ENCODE results near the gene KRTAP19-3.
"Not testable (repeated sequence)": the region's sequence is repeated elsewhere in the genome, so short reads cannot be mapped to it uniquely, and the experiment has no call there.

KRTAP19-3 gene

DNA sequence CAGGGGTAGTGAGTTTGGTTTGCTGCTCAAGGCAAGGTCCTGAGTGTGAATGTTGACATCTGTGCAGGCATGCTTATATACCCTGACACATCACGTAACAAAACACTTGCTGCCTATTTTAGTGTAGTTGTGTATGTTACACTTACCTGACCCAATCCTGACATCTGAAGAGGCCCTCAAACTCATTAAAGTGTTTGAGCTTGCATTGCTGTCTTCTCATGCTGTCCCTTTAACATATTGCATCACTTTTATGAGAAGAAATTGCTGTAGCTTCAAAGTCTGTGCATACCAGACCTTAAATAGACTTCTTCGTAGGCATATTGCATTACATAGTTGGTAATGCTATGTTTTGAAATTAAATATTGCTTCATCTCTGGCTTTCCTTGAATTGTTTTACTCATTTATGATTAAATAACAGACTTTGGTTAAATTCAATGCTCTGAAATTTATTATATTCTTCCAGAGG is at the start of gene KRTAP19-3:
TSS of gene KRTAP19-3 (minus strand) at position 51 of the 466 bp plus-strand sequence. CDS start 56 bp downstream, outside the sequence.
- DNase-seq = no peak

DNA sequence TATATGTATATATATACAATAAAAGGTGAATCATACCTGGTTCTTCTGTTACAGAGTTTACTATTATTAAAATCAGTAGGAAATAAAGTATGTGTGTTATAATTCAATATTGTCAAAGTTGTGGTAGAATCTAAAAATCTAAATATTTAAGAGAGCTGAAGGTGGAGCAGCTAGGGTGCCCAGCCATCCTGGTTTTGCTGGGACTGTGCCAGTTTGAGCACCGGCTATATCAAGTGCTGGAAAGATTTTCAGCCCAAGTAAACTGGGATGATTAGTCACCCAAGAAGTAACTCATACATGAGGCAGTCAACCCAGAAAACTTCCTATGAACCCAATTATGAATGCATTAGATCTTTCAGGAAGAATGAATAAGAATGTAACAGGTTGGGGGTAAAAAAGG is 27.1 kb upstream of the KRTAP19-3 start:
- no peak for DNase-seq

DNA sequence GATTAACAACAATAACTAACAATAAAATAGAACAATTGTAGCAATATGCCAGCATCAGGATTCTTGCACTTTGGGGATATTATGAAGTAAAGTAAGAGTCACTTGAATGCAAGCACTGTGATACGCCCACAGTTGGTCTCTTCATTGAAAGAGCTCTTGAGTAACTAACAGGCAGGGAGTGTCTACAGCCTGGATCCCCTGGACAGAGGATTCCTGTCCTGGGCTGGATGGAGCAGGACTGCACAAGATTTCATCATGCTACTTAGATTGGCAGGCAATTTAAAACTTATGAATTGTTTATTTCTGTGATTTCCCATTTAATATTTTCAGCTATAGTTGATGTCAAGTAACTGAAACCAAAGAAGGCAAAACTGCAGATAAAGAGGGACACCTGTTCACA is 23.9 kb upstream of the KRTAP19-3 start:
- DNase-seq = no peak

- not testable (repeated sequence) for DNase-seq
Measured at GRCh38 chr21:30505621-30506205, 13.9 kb upstream of the KRTAP19-3 start.

DNA sequence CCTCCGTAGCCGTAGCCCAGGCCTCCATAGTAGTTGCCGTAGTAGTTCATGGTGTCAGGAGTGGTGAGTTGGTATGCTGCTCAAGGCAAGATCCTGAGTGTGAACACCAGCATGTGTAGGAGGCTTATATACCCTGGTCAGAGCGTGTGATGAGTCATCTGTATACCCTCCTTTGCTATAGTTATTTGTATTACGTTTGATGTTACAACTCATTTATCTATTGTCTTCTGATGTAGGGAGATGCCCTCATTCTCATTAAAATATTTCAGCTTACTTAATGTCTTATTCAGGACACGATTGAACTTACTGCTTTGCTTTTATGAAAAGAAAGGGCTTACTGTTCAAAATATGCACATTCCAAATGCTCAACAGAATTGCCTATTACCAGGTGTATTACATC is 10.2 kb upstream of the KRTAP19-3 start, which contains the start of gene KRTAP19-5:
TSS of gene KRTAP19-5 (minus strand) at position 101 of the 400 bp plus-strand sequence. CDS start at position 50, 51 bp downstream.
- no peak for DNase-seq

DNA sequence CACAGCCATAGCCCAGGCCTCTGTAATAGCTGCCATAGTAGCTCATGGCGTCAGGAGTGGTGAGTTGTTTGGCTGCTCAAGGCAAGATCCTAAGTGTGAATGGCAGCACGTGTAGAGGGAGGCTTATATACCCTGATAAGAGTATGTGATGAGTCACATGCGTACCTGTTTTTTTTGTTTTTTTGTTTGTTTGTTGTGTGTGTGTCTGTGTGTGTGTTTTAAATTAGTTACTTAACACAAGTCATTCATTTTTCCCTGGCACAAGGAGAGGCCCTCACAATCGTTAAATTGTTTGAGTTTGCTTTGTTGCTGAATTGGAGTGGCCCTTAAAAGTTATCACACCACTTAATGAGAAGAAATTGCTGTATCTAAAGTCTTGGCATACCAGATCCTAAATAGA is 5.3 kb upstream of the KRTAP19-3 start, which contains the start of gene KRTAP19-4:
TSS of gene KRTAP19-4 (minus strand) at position 101 of the 400 bp plus-strand sequence. CDS start at position 46, 55 bp downstream.
- no peak for DNase-seq

- no peak for DNase-seq
Measured at GRCh38 chr21:30487336-30487735, 4.5 kb downstream of the KRTAP19-3 start, which contains the start of gene KRTAP19-2. TSS of gene KRTAP19-2 (minus strand) at chr21:30487436. CDS start at chr21:30487348, 88 bp downstream.

DNA sequence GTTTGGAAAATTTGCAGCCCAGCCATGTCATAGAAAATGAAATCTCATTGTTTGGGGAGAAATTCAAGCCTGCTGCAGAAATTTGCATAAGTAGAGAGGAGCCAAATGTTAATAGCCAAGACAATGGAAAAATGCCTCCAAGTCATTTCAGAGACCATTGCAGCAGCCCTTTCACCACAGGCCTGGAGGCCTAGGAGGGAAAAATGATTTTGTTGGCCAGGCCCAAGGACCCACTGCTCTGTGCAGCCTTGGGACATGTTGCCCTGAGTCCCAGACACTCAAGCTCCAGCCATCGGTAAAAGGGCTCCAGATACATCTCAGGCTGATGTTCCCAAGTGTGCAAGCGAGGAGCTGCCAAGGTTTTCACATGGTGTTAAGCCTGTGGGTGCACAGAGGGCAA is 5.6 kb downstream of the KRTAP19-3 start:
- no peak for DNase-seq

DNA sequence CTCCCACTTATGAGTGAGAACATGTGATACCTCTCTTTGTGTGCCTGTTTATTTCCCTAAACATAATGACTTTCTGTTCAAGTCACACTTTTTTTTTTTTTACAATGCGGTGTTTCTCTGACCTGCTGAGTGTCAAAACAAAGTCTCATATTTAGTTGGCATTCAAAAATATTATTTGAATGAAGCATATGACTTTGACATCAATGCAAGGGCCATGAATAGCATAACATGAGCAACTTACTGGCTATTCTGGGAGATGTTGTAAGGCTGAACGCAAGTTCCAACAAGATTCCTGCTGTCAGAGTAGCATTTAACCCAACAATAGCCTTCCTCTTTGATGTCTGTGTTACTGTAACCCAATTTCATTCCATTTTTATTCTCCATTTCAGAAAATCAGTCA is 9.7 kb downstream of the KRTAP19-3 start:
- DNase-seq = no peak

GRCh38 chr21:30480145-30480544 is 11.7 kb downstream of the KRTAP19-3 start, which contains the start of gene KRTAP19-1:
TSS of gene KRTAP19-1 (minus strand) at chr21:30480367. CDS start at chr21:30480317, 50 bp downstream.
- DNase-seq = no peak

GRCh38 chr21:30479259-30479658 is 12.6 kb downstream of the KRTAP19-3 start:
- no peak for DNase-seq

DNA sequence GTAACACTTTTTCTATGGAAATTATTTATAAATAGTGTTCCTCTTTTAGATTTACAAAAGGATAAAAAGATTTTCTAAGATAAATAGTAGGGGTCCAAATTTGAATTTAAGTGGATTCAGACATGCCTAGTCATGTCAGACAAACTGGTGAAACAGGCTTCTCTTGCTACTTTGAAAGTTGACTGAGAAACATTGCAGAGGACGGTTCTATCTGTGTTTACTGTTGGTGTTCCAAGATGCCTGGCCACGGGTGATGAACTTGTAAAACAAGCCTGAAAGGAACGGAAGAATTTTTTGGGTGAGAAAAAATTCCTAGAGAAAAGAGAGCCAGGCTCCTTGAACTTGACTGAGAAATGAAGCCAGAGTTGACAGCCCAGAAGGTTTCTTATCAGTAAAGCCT is 13.8 kb downstream of the KRTAP19-3 start:
- DNase-seq = no peak

GRCh38 chr21:30468900-30469714 is 22.7 kb downstream of the KRTAP19-3 start:
- no peak for DNase-seq

- DNase-seq = no peak
Measured at GRCh38 chr21:30463713-30464112, 28.1 kb downstream of the KRTAP19-3 start.

- DNase-seq = no peak
Measured at GRCh38 chr21:30448514-30448913, 43.3 kb downstream of the KRTAP19-3 start.

DNA sequence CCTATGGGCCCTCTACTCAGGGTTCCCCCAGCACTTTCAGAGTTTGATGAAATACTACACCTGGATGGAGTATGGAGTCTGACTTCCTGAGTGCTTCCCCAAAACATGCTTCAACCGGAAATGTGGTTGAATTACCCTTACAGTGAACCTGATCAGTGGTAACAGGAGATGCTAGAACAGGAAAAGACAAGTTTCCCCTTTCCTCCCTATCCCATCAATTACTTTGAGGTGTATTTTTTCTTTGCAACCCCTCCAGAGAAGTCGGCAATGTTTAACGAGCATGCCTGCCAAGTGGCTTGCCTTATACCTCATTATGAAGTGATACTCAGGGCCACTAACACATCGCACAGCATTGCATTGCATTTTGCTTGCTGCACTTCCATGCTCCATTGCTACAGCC is 44.8 kb downstream of the KRTAP19-3 start:
- DNase-seq = no peak

DNA sequence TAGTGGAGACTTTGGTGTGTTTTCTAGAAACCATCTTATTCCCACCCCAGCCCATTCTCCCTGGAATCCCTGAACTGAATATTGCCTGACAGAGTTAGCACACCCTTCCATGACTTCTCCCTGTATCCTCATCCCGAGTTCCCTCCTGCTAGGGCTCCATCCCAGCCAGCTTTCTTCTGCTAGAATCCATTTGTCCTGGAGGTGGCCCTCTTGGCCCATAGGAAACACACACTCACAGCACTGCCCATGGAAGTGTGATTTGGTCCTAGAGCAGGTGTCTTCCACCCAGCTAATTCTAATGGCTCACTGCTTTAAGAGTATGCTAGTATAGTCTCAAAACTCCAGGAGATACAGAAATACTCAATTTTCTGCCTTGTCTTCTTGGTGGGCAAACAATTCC is 47.6 kb downstream of the KRTAP19-3 start:
- DNase-seq = no peak

DNA sequence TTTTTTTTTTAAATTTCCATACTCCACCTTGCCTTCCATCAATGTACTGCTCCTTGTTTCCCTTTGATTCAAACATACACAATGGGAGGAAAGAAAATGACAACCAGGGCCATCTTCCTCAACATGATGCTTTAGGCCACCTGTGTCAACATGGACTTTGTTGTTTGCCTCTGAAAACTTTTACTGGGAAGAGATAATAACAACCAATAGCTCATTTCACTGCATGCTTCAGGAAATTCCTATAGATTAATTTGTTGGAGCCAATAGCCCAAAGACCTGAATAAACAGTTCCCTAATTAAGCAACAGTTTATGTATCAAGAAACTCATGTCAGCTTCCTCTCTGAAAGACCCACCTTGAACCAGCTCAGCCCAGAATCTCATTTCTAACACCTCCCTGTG is 48.6 kb downstream of the KRTAP19-3 start:
- no peak for DNase-seq

Measured in NCI-H510A treated with DMSO at 0.1 percent for 48 hours (cell line).